Thoracic aorta endothelial cell (primary cell): ENCODE data around the gene CBY3. TPM values are rescaled to one million over a fixed set of nuclear protein-coding genes. Genes with fewer than 3 reads are reported as not detected.

Experiments
- small RNA-seq: library from RNA; depleted of rRNA; stranded (forward); fragments of <200 nt; gene quantifications from one replicate; pipeline ENCODE3, GENCODE V24; 2012
- total RNA-seq: library from RNA; depleted of rRNA; stranded (reverse); fragments of >200 nt; gene quantifications from 2 replicates; pipeline ENCODE4 v1.2.3, GENCODE V29; 2012

The CBY3 gene
- not detected in 2 replicates for total RNA-seq

DNA sequence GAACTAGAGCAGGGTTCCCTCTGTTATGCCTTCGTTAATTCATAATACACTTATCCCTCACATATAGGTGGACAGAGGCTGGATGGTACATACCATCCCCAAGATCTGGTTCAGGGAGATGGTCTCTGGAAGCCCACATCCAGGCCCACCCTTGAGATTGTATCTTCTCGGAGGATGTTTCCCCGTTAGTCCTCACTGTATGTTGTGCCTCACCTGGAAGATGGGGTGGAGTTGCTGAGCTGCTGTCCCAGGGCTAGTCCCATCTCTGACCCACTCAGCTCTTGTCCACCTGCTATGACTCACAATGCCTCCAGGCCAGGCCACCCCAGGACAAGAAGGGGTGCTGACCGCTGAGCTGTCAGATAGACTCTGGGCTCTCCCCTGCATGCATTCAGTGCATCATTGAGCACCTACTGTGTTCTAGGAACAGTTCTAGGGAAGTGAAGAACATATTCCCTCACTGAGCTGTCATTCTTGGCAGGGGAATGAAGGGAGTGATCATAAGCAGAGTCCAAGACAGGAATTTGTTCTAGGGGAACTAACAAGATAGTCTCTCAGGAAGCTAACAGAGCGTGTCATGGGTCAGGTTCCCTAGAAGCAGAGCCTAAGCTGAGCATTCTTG is at the start of gene CBY3:
CBY3 (minus strand) TSS at position 255 of the 622 bp plus-strand sequence; CDS start at position 139, 116 bp downstream.

DNA sequence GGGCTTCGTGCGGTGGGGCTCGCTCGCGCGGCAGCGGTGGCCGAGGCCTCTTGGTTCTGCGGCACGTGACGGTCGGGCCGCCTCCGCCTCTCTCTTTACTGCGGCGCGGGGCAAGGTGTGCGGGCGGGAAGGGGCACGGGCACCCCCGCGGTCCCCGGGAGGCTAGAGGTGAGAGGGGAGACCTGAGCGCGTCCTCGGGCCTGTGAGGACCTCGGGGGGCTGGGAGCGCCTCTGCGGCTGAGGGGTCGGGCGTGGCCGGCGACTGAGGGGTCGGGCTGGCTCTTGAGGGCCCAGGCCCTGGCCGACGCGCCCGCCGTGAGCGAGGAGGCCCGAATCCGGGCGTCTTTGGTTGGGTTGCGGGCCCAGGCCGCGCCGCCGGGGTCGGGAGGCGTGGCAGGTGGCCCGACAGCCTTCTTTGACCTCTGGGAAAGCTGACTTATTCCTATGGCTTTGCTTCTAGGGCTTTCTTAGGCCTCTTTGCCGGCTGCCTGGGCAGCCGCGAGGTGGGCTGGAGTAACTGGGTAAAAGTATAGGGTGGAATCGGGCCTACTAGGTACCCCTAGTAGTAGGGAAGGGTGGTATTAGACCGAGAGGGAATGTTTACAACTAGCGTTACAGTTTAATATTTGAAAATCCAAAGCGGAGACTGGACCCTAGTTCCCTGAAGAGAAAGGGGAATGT is 18.2 kb upstream of the CBY3 start, which contains the start of gene CANX:
CANX (plus strand) TSS at position 33 of the 681 bp plus-strand sequence. CDS start 6,715 bp downstream, outside the sequence.

Small RNA genes within 50 kb of the gene (small RNA-seq; reads per million reads assigned to genes)
- not detected for gene RF00017

Other genes starting within 250 kb of the CBY3 start
- gene RUFY1, start 130.5 kb downstream of the CBY3 start, total RNA-seq = 39.1 and 51.1 TPM in 2 replicates
- 912 and 1,073 TPM in 2 replicates for gene HNRNPH1, start 57.4 kb downstream of the CBY3 start, total RNA-seq
- 932 and 988 TPM in 2 replicates for gene CANX, start 17.9 kb upstream of the CBY3 start, total RNA-seq
- 13.2 and 18.0 TPM in 2 replicates for gene MAML1, start 51.8 kb upstream of the CBY3 start, total RNA-seq
- 0.40 and 0.43 TPM in 2 replicates for gene LTC4S, start 113.0 kb upstream of the CBY3 start, total RNA-seq
- 144 TPM in 2 replicates for gene MGAT4B, start 125.8 kb upstream of the CBY3 start, total RNA-seq
- 296 and 317 TPM in 2 replicates for gene SQSTM1, start 139.9 kb upstream of the CBY3 start, total RNA-seq
- 10.4 and 15.3 TPM in 2 replicates for gene MRNIP, start 177.8 kb upstream of the CBY3 start, total RNA-seq
- gene TBC1D9B, start 226.9 kb upstream of the CBY3 start, total RNA-seq = 71.8 and 75.2 TPM in 2 replicates